HPDE6-E6E7 (cell line): ENCODE results near the gene TPD52L2.
"Not testable (repeated sequence)": the region's sequence is repeated elsewhere in the genome, so short reads cannot be mapped to it uniquely, and the experiment has no call there.

ENCODE experiments used
- DNase-seq: peaks from one replicate; pipeline ENCODE4 v3.0.0; 2011; ENCODE audit warnings: missing footprints; ENCODE audit errors: extremely low spot score

The TPD52L2 gene

DNA sequence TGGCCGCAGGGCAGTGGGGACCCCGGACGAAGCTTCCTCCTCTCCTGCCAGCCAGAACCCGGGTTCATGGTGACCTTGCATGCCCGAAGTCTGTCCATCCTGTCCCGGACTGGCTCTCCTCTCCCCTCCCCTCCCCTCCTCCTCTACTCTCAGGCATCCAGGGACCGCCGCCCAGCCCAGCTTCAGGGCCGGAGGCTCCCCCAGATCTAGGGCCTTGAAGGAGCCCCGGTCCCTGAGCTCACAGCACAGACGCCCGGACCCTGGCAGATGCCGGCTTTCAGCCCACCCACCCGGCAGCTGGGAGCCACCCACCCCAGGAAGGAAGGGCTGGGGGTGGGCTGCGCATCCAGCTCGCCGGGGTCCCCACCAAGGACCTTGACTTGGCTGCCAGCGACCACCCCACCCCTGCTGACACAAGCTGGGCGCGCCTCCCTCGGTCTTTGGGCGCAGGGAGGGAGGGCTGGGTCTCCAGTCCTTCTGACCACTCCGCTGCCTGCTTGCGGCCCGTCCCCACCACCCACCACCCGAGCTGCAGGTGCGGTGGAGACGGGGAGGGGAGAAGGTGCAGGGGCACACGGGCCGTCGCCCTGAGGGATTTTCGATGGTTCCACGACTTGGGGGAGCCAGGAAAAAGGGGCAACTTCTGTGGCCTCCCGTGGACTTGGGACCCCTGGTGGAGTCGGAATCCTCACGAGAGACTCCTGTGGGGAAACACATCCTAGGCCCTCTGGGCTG lies 9.5 kb upstream of the TPD52L2 start:
- no peak for DNase-seq

DNA sequence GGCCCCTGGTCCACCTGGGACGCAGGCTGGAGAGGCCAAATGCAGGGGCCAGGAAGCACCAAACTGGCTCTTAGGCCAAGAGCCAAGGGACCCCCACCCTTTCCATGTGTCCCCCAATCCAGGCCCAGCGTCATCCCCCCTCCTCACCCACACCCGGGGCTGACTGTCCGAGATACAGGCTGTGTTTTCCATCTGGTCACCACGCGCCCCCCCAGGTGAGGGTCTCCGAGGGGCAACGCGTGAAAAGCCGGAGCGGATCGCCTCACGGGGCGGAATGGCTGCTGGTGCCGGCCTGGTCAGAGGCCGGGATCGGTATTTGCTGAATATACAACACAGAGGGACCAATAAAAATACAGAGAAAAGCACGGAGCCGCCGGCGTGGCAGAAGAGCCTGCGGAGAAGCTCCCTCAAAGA lies 9.0 kb upstream of the TPD52L2 start:
- DNase-seq: no peak

DNA sequence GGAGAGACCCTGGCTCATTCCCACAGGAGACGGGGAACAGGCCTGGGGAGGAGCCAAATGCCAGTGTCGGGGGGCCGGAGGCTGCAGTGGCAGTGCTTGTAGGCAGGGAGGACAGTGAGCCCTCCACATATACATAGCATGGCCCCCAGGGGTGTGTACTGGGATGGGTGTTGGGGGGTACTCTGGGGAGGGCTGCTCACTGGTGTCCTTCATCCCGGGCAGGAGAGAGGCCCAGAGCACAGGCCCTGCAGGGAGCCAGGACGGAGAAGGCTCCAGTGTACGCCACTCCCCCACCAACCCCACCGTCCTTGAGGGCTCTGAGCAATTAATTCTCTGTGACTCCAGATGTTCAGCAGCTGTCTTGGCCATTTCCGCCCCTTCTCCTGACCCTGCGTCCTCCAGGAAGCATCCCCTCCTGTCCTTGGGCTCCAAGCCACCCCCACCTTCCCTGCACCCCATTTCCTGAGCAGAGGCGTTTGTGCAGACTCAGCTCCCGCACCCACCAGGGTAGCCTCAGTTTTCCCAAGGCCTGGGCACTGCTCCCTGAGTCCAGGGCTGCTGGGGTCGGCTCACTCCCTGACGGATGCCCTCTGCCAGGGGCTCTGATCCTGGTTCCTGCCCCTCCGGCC lies 7.2 kb upstream of the TPD52L2 start:
- no peak for DNase-seq

DNA sequence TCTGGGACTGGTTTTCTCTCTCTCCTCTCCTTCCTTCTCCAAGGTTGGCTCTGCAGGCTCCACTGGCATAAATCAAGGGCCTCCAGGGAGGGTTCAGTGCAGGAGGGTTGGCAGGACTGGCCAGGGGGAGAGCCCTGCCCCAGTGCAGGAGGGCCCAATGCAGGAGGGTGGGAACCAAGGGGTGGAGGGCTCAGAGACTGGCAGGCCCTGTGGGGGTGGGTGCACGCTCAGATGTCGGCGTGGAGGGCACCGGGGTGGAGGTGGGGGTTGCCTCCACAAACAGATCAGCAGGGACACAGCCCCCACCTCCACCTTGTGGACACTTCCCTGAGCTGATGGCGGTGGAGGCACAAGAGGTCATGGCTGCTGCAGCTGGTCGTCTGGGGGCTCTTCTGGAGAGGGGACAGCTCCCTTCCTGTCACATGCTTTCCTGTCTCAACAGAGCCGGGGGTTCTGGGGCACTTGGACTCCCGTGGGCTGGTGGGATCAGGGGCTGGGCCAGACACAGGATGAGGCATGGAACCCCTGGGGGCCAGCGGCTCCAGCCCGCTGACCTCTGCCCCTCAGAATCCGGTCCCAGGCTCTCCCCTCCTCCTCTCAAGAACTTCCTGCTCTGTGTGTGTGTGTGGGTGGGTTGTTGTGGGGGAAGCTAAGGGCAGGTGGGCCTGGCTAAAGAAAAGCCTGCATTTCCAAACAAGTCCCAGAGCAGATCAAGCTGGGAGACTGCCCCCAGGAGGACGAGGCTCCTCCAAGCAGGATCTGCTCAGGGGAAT lies 6.5 kb upstream of the TPD52L2 start:
- DNase-seq: no peak

DNA sequence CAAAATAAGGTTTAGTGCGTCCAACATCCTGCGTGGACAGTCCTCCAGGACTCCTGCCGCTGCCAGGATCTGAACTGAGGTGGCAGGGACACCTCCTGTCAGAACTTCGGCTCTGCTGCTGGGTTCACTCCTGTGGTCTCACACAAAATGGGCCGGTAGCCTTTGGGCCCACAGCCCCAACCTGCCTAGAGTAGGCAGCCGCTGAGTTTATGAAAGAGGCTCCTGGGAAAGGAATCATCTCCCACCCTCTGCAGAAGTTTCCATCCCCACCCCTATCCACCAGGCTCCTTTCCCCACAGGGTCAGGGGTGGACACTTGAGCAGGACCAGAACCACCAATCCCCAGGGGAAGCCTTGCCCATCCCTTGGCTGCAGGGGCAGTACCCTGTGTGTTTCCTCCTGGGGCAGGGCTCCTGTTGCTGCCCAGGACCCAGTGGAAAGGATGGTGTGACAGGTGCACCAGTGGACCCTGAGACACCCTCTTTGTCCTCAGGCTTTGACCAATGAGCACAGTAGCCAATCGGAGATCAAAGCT lies 5.8 kb upstream of the TPD52L2 start:
- DNase-seq: no peak

DNA sequence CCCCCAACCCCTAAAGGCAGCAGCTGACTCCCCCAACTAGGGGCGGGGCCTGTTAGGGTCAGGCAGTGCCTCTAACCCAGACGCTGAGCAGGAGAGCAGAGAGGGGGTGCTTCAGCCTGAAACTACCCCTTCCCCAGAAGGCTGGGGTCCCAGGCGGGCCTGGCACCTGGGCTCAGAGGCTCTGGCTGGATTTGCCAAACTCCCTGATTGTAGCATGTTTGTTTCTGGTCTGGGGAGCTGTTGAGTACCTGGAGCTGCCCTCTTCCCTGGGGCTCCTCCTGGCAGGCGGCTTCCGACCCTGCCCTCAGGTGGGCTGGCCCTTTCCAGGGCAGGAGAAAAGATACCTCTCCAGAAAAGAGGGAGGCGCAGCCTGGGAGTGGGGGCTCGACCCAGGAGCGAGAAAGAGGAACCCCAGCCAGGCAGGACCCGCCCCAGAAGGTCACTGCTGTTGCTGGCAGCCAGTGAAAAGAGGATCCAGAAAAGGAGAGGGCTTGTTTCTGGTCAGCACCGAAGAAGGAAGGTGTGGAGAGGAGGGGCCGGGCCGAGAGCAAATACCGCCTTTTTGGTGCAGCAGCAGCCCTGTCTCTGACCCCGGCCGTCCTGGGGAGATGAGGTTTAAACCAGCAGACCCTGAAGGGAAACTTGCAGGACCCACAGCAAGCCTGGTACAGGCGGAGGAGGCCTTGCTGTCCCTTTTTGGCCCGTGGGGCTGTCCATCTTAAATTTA lies 4.6 kb upstream of the TPD52L2 start:
- no peak for DNase-seq

DNA sequence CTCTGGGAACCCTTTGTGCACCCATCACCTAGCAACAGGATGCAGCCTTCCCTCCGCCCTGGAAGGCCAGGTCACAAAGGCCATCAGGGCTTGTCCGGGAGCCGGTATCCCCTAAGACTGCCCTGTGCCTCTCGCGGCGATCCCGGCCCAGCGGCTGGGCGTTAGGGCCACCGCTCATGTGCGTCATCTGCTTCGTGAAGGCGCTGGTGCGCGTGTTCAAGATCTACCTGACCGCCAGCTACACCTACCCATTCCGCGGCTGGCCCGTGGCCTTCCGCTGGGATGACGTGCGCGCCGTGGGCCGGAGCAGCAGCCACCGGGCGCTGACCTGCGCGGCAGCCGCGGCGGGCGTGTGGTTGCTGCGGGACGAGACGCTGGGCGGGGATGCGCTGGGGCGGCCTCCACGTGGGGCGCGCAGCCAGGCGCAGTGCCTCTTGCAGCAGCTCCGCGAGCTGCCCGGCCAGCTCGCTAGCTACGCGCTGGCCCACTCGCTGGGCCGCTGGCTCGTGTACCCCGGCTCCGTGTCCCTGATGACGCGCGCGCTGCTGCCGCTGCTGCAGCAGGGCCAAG lies 3.6 kb upstream of the TPD52L2 start, which contains the start of gene ABHD16B:
TSS of gene ABHD16B (plus strand) at position 134 of the 570 bp plus-strand sequence. CDS start at position 177, 43 bp downstream.
- DNase-seq: no peak

DNA sequence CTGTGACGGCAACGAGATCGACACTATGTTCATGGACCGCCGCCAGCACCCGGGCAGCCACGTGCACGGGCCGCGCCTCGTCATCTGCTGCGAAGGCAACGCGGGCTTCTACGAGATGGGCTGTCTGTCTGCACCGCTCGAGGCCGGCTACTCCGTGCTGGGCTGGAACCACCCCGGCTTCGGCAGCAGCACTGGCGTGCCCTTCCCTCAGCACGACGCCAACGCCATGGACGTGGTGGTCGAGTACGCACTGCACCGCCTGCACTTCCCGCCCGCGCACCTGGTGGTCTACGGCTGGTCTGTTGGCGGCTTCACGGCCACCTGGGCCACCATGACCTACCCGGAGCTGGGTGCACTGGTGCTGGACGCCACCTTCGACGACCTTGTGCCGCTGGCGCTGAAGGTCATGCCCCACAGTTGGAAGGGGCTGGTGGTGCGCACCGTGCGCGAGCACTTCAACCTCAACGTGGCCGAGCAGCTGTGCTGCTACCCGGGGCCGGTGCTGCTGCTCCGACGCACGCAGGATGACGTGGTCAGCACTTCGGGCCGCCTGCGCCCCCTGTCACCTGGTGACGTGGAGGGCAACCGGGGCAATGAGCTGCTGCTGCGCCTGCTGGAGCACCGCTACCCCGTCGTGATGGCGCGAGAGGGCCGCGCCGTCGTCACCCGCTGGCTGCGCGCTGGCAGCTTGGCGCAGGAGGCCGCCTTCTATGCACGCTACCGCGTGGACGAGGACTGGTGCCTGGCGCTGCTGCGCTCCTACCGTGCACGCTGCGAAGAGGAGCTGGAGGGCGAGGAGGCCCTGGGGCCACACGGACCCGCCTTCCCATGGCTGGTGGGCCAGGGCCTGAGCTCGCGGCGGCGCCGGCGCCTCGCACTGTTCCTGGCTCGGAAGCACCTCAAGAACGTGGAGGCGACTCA lies 2.8 kb upstream of the TPD52L2 start:
- no peak for DNase-seq

DNA sequence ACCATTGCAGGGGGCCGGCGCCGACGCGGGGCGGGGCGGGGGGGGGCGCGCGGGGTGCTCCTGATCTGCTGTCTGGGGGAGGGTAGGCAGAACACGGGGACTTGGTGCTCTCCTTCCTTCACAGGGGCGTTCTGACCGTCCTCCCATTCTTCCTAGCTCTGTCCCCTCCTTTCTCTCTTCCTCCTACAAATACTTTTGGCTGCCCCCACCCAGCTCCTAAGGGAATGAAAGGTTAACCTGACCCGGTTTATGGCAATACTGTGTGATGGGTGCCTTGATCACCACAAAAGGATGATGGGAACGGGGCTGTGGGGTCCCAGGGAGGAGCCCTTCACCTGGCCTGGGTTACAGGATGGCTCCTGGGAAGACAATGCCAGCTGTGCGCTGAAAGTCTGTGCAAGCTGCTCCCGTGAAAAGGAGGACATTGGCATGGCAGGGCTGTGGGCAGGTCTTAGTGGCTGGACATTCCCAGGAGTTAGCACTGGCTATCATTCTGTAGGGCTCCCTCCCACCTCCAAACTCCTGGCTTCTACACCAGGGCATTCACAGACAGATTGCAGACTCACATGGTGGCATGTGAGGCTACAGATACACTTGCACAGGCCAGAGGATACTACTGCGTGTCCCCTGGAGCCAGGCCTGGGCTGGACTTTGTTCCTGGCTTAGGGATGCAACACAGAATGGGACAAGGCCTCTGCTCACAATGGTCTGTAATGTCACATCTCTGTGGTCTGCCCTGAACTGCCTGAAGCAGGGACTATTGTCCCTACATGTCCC lies 1.9 kb upstream of the TPD52L2 start:
- DNase-seq: no peak

DNA sequence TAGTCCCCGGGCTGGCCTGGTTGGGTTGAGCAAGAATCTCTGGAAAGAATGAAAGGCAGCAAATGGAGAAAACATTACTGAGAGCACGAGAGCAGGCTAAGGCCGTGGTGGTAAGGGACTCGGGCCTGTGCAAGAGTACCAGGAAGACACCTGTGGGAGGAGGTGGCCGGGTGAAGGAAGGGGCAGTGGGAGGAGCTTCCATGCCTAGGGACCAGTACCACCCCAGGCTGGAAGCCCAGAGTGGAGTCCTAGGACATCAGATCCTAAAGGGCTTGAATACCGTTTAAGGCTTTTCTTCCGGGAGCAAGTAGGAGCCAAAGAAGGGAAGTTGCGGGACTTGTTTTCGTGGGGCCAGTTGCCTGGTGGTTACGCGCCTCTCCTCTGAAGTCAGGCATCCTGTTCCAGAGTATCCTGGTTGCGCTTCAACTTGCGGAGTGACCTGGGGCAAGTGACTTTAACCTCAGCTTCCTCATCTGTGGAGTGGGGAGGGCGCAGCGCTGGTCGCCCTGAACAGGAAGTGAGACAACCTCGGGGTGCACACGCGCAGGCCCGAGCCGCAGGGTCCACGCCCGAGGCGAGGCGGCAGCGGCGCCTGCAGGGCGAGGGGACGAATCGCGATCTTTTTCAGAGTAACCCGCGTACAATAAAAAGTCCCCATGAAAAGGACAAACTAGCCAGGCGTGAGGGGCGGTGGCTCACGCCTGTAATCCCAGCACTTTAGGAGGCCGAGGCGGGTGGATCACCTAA lies 1.1 kb upstream of the TPD52L2 start:
- peak; percentile 85 for DNase-seq

DNA sequence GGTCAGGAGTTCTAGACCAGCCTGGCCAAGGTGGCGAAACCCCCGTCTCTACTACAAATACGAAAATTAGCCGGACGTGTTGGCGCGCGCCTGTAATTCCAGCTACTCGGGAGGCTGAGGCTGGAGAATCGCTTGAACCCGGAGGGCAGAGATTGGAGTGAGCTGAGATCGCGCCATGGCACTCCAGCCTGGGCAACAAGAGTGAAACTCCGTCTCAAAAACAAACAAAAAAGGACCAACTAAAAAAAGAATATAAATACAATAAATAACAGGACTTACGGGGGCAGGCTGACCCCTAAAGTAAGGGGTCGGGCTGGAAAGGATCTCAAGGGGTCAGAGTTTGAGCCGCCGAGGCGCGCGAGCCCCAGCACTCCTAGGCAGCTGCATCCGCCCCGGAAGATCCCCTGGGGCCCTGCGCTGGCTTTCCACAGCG lies 509 bp upstream of the TPD52L2 start:
- no peak for DNase-seq

DNA sequence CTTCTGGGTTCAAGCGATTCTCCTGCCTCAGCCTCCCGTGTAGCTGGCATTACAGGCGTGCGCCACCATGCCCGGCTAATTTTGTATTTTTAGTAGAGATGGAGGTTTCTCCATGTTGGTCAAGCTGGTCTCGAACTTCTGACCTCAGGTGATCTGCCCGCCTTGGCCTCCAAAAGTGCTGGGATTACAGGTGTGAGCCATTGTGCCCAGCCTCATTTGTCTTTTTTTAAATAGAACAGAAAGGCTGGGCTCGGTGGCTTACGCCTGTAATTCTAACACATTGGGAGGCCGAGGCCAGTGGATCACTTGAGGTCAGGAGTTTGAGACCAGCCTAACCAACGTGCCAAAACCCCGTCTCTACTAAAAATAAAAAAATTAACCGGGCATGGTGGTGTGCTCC lies 2.0 kb downstream of the TPD52L2 start:
- not testable (repeated sequence) for DNase-seq

DNA sequence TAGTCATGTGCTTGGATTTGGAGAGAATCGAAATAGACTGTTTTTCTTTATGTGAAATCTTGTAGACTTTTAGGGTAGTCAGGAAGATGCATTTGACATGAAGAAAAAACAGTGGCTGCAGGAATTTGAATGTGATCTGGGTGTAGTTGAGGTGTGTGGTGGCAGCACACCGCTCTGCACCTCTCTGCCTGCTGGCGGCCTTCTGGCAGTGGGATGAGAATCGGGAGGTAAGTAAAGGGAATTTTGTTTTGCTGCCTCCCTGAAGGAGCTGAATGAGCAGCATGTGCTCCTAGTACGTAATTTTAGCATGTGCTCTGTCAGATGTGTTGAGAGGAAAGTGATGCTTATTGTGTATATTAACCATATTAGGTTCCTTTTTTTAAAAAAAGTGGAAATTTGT lies 3.2 kb downstream of the TPD52L2 start:
- no peak for DNase-seq

DNA sequence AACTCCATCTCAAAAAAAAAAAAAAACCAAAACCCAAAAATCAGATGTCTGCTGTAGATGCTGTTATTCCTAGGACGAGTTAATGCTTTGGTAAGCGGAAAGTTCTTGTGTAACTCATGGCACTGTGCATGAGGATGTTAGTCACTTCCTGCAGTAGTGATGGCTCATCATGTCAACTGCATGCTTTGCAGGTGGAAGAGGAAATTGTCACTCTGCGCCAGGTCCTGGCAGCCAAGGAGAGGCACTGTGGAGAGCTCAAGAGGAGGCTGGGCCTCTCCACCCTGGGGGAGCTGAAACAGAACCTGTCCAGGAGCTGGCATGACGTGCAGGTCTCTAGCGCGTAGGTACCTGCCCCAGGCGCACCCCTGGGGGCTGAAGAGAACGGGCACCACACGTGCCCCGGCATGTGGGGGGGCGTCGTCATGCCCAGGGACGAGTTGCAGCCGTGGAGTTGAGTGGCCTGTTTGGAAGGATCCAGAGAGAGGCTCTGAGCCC lies 8.5 kb downstream of the TPD52L2 start:
- peak; percentile 93 for DNase-seq

DNA sequence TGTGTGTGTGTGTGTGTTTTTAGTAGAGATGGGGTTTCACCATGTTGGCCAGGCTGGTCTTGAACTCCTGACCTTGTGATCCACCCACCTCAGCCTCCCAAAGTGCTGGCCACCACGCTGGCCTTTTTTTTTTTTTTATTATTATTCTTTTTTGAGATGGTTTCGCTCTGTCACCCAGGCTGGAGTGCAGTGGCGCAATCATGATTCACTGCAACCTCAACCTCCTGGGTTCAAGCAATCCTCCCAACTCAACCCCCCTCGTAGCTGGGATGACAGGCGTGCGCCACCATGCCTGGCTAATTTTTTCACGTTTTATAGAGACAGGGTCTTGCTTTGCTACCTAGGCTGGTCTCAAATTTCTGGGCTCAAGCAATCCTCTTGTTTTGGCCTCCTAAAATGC lies 9.2 kb downstream of the TPD52L2 start:
- DNase-seq: not testable (repeated sequence)

DNA sequence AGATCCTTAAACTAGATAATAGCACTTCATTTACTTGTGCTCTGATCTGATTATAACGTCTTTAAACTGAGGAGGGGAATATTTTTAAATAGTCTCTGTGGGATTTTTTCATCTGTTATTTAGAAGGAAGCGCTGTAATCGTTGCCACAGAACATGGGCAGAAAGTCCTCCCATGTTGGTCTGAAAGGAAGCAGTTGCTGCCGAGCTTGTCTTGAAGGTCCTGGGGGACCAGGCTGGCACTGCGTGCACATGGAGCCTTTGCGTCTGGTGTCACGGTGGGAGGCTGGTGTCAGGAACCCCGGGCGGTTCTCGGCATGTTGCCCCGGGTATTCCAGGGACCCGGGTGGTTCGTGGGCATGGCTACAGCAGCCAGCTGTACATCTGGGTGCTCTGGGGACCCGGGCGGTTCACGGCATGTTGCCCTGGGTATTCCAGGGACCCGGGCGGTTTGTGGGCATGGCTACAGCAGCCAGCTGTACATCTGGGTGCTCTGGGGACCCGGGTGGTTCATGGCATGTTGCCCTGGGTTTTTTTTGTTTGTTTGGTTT lies 11.5 kb downstream of the TPD52L2 start:
- DNase-seq: no peak

DNA sequence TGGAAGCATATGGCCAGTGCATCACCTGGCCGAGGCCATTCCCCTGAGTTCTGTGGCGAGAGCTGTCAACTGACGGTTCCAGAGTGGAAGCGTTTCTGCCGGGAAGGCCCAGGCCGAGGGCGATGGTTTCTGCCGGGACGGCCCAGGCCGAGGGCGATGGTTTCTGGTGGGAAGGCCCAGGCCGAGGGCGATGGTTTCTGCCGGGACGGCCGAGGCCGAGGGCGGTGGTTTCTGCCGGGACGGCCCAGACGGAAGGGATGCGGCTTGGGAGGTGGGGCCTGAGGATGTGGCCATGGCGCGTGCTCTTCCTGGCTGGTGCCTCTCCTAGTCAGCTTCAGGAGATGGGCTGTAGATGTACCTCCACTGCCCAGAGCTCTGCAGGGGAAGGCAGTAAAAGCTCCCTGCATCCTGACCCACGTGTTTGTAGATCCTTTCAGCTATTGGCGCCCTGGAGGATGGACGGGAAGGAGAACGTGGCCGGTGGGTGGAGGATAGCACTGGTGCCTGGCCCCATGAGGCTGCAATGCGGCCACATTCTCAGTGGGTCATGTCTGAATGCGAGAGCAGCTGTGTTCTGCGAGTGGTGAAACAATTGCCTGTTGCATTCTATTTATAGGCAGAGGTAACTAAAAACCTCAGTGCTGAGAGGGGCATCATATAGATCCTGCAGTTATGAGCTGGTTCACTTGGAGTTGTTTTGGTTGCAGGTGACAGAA lies 12.8 kb downstream of the TPD52L2 start:
- DNase-seq: no peak
